K562 (cell line): Measurements from ENCODE around the gene C3orf52. TPM values are rescaled to one million over a fixed set of nuclear protein-coding genes. Genes with fewer than 3 reads are reported as not detected.

Experiments used
- CBX3 ChIP-seq, 2 experiments: IDR thresholded peaks; 1 replicate in 1 of 2; 2 replicates in 1 of 2; pipeline ENCODE4 v1.6.1; 2012; ENCODE audit warnings: inconsistent platforms in 2 of 2, low read length in 2 of 2, borderline replicate concordance in 1 of 2, control low read depth in 1 of 2
- CC2D1A ChIP-seq: fragments of 450-650 bp; IDR thresholded peaks from 2 replicates; pipeline ENCODE4 v1.6.1; 2017; ENCODE audit warnings: mild to moderate bottlenecking
- CREBBP ChIP-seq: IDR thresholded peaks from one replicate; pipeline ENCODE4 v1.6.1; 2012; ENCODE audit warnings: low read depth, mild to moderate bottlenecking, control low read depth, inconsistent platforms, low read length
- ESRRA ChIP-seq: fragments of 450-650 bp; IDR thresholded peaks from 2 replicates; pipeline ENCODE4 v1.6.1; 2014; ENCODE audit warnings: low read depth, mild to moderate bottlenecking, moderate library complexity, borderline replicate concordance
- ETV5 ChIP-seq: sonication (generic); formaldehyde crosslinking; IDR thresholded peaks from 2 replicates; pipeline ENCODE4 v1.4.0; 2020; ENCODE audit warnings: low read depth, mild to moderate bottlenecking, missing genetic modification reagents
- ID3 ChIP-seq, 2 experiments: fragments of 250-450 bp in 1 of 2; fragments of 450-650 bp in 1 of 2; sonication (Bioruptor Pico) in 1 of 2; IDR thresholded peaks; 2 replicates each; pipeline versions ENCODE4 v1.6.1 to v1.8.0; 2016 to 2021; ENCODE audit warnings: mild to moderate bottlenecking in 2 of 2, moderate library complexity in 2 of 2, missing compliant biosample characterization in 1 of 2, missing genetic modification characterization in 1 of 2
- MBD2 ChIP-seq: sonication (generic); IDR thresholded peaks from 2 replicates; pipeline ENCODE4 v1.6.1; 2016; ENCODE audit warnings: low read depth, borderline replicate concordance
- NBN ChIP-seq: fragments of 450-650 bp; IDR thresholded peaks from 2 replicates; pipeline ENCODE4 v1.6.1; 2016; ENCODE audit warnings: low read depth, mild to moderate bottlenecking
- RBBP5 ChIP-seq: fragments of 200-600 bp; sonication (generic); IDR thresholded peaks from 2 replicates; pipeline ENCODE4 v1.6.1; 2012; ENCODE audit warnings: borderline replicate concordance, mild to moderate bottlenecking, low read length, control low read depth, inconsistent platforms; ENCODE audit not compliant: insufficient read depth, poor library complexity, severe bottlenecking
- TCF7 ChIP-seq: sonication (generic); IDR thresholded peaks from 2 replicates; pipeline ENCODE4 v1.6.1; 2016; ENCODE audit warnings: antibody characterized with exemption, borderline replicate concordance
- ZBTB7A ChIP-seq: IDR thresholded peaks from 2 replicates; pipeline ENCODE4 v1.6.1; 2011; ENCODE audit warnings: low read depth, mild to moderate bottlenecking, low read length, moderate library complexity, borderline replicate concordance; ENCODE audit not compliant: control insufficient read depth
- ZFP1 ChIP-seq: fragments of 450-650 bp; formaldehyde crosslinking; IDR thresholded peaks from 2 replicates; pipeline ENCODE4 v1.4.0; 2020; ENCODE audit warnings: mild to moderate bottlenecking, mixed read lengths
- ZMIZ1 ChIP-seq, 2 experiments: fragments of 150-350 bp in 1 of 2; IDR thresholded peaks; 2 replicates each; pipeline ENCODE4 v1.6.1; 2012 to 2016; ENCODE audit warnings: low read depth in 2 of 2, low read length in 2 of 2, mild to moderate bottlenecking in 1 of 2, moderate library complexity in 1 of 2
- ZNF12 ChIP-seq: sonication (generic); formaldehyde crosslinking; IDR thresholded peaks from 2 replicates; pipeline ENCODE4 v1.4.0; 2020; ENCODE audit warnings: mild to moderate bottlenecking, missing genetic modification reagents
- ZNF592 ChIP-seq: fragments of 450-650 bp; IDR thresholded peaks from 2 replicates; pipeline ENCODE4 v1.6.1; 2017; ENCODE audit warnings: antibody characterized with exemption, mild to moderate bottlenecking
- ZNF778 ChIP-seq: fragments of 450-650 bp; formaldehyde crosslinking; IDR thresholded peaks from 2 replicates; pipeline ENCODE4 v1.4.0; 2020; ENCODE audit warnings: mild to moderate bottlenecking, moderate library complexity
- polyA plus RNA-seq, 8 experiments: library from polyadenylated mRNA; depleted of rRNA in 4 of 8; stranded (reverse) in 5 of 8; unstranded in 3 of 8; fragments of >200 nt; fragmentation: Nextera tagmentation in 2 of 8; fragmentation: Illumina TruSeq in 1 of 8; extraction: Ambion mirVana in 2 of 8; extraction: Trizol in 1 of 8; gene quantifications; 2 replicates each; pipeline versions ENCODE4 v1.2.1 to v1.2.3, GENCODE V29; 2011 to 2014; ENCODE audit warnings: inconsistent platforms in 1 of 8, missing spikeins in 1 of 8
- total RNA-seq, 7 experiments: library from RNA; depleted of rRNA in 6 of 7; stranded (reverse); fragments of >200 nt in 6 of 7; fragmentation: Illumina TruSeq in 2 of 7; extraction: Trizol in 2 of 7; gene quantifications; 2 replicates each; pipeline versions ENCODE4 v1.2.1 to v1.2.3, GENCODE V29; 2011 to 2021; ENCODE audit warnings: low replicate concordance in 1 of 7

C3orf52 gene
- total and polyA plus RNA-seq, 9 of the 15 experiments (the other 6 are each of a cell fraction or from before 2014, with no cell fraction given) = 2.8 to 6.1 (median 3.8) TPM

- TF ChIP-seq ZNF592 (no peak), ZNF778 (CRISPR knock-in tag) (no peak), ETV5 (CRISPR knock-in tag) (no peak), ZMIZ1 (IDR thresholded peaks at IDR 0.05; ENCODE audit: low read depth in 2 of 2, low read length in 2 of 2) (no peak), MBD2 (no peak), CC2D1A (no peak), CBX3 (IDR thresholded peaks at IDR 0.05; ENCODE audit: borderline replicate concordance in 1 of 2, low read length in 2 of 2) (peak in 1 of 2 experiments; percentile 28; a peak in 1 of 3 replicates), TCF7 (no peak), ZBTB7A (peak; percentile 91), RBBP5 (no peak), ZFP1 (CRISPR knock-in tag) (no peak), ZNF12 (no peak), ID3 (CRISPR knock-in tag; IDR thresholded peaks at IDR 0.05) (no peak), ID3 (tag; IDR thresholded peaks at IDR 0.05) (no peak), CREBBP (no peak), NBN (peak; percentile 33; the same call in 1 of the 2 replicates), ESRRA (0 out of 2 replicates have a peak, but pooled peaks have one; percentile 12)
Measured at GRCh38 chr3:112086076-112086854, at the start of gene C3orf52 (continued).
